ENCODE results near the gene PRDM16.

- TF ChIP-seq POLR2A (IDR thresholded peaks at IDR 0.05) (no peak), CTCF (IDR thresholded peaks at IDR 0.05) (no peak)
Observed at GRCh38 chr1:3463013-3463385, 394.0 kb downstream of the PRDM16 start.

Data from testis (tissue), 2 donors.